CD4-positive, alpha-beta T cell treated with Interleukin-12 subunit alpha and Interleukin-12 subunit beta, for 1 hour (primary cell): Measurements from ENCODE around the gene MORF4L1.
"Not testable (repeated sequence)": the region's sequence is repeated elsewhere in the genome, so short reads cannot be mapped to it uniquely, and the experiment has no call there.

Experiments
- DNase-seq: peaks from one replicate; pipeline ENCODE4 v3.0.0-alpha.2; 2020

The MORF4L1 gene

DNA sequence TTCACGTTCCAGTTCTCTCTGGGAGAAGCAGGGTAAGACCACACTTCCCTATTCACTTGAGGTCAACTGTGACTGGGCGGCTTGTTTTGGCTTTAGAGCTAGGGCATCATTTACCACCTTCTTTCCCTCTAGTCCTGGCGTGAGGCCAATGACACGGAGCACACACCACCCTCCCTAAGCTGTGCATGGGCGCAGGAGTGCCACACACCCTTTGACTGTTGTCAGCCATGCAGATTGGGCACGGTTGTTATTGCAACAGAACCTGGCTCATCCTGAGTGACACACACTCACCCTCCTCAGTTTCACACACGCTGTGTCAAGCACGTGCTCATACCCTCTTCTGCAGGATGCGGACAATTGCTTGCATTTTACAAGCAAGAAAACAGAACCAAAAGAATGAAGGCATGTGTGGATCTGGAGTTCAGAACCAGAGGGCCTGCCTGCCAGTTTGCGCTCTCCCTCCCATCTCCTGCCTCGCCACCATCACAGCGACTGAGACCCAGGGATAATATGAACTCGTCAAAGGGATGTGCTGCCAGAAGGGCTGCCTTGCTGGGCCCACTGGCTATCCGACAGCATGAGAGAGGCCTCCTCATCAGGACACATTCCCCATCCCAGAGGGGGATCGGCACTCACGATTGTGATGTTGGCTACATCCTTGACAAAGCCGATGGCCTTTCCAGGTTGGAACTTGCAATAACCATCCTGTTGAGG lies 54.5 kb downstream of the MORF4L1 start:
- no peak for DNase-seq

DNA sequence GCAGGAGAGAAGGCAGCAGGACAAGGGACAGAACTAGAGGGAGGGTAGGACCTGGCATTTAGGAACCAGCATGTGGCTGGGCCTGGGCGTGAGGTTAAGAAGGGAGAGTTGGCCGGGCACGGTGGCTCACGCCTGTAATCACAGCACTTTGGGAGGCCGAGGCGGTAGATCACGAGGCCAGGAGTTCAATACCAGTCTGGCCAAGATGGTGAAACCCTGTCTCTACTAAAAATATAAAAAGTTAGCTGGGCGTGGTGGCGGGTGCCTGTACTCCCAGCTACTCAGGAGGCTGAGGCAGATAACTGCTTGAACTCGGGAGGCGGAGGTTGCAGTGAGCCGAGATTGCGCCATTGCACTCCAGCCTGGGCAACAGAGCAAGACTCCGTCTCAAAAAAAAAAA lies 55.5 kb downstream of the MORF4L1 start:
- DNase-seq = not testable (repeated sequence)

DNA sequence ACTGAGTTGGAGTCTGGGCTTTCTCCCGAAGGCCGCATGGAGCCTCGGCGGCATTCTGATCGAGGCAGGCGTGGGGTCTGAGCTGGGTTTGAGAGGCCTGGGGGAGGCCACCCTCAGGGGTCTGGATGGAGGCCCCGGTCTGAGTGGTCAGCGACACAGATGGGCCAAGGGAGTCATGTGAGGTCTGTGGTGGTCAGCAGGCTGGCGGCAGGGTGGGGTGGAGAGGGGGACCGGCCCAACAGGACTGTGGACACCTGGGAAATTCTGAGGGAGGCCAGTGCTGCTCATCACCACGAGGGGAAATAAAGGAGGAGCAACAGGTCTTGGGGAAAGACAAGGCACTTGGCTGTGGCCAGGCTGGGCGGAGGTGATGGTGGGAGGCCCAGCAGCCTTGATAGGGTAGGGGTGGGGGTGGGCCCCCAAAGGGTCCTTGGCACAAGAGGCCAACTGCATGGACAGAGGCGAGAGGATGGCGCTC lies 56.0 kb downstream of the MORF4L1 start:
- DNase-seq = no peak

GRCh38 chr15:78929536-78930264 lies 57.0 kb downstream of the MORF4L1 start:
- no peak for DNase-seq

DNA sequence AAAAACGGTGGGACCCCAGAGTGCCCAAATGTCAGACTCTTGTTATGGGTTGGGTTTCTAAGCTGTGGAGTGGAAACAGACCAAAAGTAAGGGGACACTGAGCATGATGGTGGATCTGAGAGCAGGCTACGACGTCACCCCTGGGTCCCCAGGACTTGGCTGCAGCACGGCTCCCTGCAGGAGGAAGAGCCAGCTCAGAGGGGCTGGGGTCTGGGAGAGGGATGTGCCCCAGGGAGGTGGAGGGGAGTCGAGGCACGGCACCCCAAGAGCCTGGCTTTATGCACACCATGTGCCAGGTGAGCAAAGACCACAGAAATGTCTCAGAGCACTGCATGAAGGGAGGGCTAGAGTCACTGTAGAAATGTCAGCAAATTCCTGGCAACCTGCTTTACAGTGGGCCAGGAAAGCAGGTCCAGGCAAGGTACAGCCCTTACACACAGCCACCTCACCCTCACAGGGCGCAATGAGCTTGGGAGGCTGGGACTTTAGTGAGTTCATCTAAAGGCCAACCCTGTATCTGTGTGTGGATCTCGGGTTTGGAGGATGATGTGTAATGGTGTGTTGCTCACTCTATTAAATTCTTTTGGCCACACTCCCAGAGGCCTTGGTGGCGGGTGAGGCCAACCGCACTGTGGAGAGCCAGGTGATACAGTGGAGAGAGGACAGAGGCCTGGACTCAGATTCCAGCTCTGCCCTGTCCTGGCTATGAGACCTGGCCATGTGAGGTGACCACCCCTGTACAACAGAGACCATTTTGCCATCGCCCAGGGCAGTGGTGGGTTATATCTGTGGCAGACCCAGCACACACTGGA lies 58.1 kb downstream of the MORF4L1 start:
- DNase-seq = no peak

- DNase-seq = no peak
Observed at GRCh38 chr15:78931439-78932257, 59.0 kb downstream of the MORF4L1 start.

DNA sequence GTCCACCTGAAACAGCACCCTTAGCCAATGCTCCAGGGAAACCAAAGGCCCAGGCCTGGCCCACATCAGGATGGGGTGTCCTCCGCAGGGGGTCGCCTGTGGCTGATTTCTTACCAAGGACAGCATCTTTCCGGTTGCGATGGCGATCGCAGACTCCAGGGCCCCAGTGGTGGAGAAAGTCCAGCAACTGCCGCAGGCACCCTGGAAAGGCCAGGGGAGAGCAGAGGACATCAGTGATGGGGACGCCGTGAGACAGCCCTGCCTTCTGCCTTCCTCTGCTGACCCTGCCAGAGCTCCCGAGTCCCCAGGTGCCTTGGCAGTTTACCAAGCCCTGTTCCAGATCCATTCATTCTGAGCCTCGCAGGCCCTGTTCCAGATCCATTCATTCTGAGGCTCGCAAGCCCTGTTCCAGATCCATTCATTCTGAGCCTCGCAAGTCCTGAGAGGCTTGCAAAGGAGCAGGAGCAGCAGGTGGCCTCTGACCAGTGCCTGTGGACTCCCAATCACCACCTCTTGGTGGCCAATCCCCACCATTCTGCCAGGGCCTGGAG lies 59.6 kb downstream of the MORF4L1 start:
- DNase-seq = no peak

- DNase-seq = no peak
Observed at GRCh38 chr15:78933187-78933822, 60.6 kb downstream of the MORF4L1 start.

GRCh38 chr15:78933823-78934654 lies 61.3 kb downstream of the MORF4L1 start:
- DNase-seq = no peak

DNA sequence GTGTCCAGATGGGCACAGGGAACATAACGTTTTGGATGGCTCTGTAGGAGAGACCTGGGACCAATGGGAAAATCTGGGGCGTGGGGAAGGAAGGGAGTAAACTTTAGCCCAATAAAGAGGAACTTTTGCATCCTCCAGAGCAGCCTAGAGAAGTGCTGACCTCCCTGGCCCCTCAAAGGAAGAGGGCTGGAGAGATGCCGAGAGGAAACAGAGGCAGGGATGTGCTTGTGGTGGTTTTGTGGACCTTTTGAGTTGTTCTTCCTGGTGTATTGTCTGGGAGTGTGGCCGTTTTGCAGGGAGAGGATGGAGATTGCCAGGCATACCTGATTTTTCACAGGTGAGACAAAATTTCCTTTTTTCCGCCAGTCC lies 61.9 kb downstream of the MORF4L1 start:
- no peak for DNase-seq

GRCh38 chr15:78937132-78937739 lies 64.5 kb downstream of the MORF4L1 start:
- DNase-seq = no peak

DNA sequence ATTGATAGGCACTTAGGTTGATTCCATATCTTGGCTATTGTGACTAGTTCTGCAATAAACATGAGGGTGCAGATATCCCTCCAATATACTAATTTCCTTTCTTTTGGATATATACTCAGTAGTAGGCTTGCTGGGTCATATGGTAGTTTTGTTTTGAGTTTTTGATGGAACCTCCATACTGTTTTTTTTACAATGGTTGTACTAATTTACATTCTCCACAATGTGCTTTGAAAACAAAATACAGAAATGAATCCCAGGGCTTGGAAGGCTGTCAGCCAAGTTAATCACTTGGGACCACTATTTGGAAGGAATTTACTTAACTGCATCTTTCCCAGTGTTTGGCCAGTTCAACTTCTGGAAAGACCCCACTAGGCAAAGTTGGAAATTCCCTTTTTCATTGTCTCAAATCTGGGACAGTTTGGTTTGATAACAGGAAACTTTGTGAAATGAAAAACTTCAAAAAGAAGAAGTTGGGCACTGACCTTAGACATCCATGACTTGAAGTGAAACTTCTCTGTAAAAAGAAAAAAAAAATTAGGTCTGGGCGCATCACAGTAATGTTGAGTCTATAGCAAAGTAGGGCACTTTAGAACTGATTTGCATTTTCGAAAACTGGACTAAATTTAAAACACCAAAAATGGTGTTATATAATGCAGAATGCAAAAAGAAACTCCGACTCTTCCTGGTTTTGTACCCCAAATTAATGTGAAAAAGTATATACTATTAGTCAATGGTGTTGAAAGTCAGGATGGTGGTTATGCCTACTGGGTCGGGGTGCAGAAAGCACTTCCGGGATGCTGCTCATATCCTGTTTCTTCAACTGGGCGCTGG lies 66.2 kb downstream of the MORF4L1 start:
- peak; percentile 46 for DNase-seq

- no peak for DNase-seq
Observed at GRCh38 chr15:78942741-78943140, 70.1 kb downstream of the MORF4L1 start.

- DNase-seq = no peak
Observed at GRCh38 chr15:78943692-78944091, 71.0 kb downstream of the MORF4L1 start.

- no peak for DNase-seq
Observed at GRCh38 chr15:78944202-78944625, 71.5 kb downstream of the MORF4L1 start.

DNA sequence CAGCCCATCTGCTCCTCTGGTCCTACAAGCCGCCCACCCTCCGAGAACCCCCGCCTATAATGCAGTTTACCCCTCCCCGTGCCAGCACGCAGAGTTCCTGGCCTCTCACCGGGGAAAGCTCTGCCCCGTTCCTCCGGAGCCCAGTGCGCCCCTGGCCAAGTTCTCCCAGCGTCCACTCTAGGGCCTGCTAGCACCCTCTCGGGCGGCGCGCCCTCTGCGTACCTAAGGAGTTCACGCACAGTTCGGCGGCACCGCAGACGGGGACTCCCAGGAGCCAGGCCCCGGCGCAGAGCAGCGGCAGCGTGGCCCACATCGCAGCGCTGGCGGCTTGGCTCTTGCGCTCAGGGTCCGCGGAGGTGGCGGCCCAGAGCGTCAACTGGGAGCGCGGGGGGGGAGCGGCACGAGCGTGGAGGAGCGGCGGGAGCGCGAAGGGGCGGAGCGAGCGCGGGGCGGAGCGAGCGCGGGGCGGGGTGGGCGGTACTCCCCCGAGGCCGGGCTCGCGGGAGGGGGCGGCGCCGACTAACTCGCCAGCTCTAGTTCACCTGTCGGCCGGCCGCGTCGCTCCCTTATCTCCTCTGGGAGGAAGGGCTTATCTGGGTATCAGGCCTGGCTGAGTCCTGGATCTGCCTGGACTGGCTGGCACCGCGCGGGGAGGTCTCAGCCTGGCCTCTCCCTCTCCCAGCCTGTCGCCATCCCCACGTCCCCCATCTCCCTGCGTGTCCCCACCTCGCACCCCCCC lies 72.1 kb downstream of the MORF4L1 start, which contains the start of gene CTSH:
CTSH (minus strand) TSS at position 378 of the 739 bp plus-strand sequence; CDS start at position 313, 65 bp downstream.
- peak; percentile 88 for DNase-seq

DNA sequence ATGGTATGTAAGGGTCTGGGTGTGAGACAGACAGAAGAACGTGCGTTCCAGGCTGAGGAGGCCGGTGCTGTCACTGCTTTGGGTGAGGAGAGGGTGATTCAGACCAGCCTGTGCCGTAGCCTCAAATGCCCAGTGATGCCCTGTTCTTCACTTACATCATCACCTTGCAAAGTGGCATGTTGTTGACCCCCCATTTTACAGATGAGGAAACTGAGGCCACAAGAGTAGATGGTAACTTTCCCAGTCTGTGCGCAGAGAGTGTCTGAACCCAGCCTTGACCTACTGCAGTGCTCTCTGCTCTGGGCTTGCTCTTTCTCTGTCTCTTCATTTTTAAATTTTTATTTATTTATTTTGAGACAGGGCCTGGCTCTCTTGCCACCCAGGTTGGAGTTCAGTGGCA lies 73.8 kb downstream of the MORF4L1 start:
- no peak for DNase-seq

DNA sequence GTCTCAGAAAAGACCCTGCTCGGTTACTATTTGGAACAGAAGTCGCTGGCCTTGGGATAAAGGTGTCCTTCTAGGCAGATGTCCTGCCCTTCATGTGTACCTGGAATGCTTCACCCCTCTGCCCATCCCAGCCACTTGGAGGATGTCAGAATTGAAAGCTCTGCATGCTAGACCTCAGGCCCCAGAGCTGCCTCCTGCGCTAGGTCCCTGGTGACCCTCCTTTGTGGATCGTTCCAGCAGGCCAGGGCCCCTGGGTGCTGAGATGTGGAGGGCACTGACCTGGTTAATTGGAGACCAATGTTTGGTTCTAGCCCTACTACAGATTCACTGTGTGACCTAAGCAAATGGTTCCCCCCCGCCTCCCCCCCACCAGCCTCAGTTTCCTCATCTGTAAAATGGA lies 74.8 kb downstream of the MORF4L1 start:
- no peak for DNase-seq
